ENCODE data around the gene DCBLD2. TPM values are rescaled to one million over a fixed set of nuclear protein-coding genes. Genes with fewer than 3 reads are reported as not detected.

The DCBLD2 gene
- total RNA-seq (2021): 83.1 and 112 TPM in 2 replicates
- Bru-seq, nascent RNA: percentile 97 among the genes with signal in this experiment
- BruChase-seq, experiment 1, labeled RNA remaining after a 2-hour chase: percentile 94 among the genes with signal in this experiment
- percentile 95 among the genes with signal in this experiment for BruChase-seq, experiment 2, labeled RNA remaining after a 6-hour chase
- long read RNA-seq, full-length matches to known transcripts: 53 of 140 reads
- long read RNA-seq, partial matches to known transcripts: 21 of 140 reads
- long read RNA-seq, other reads (novel, unspliced or antisense): 66 of 140 reads

- Histone ChIP-seq H3F3A (ENCODE audit: insufficient read depth, low read depth) (peaks cover 14% of the 10 kb centered on the region), H3K9me2 (ENCODE audit: insufficient read depth) (no peaks in the 10 kb centered on the region; the same call in 1 of the 2 replicates), H2AFZ (peak within 1 kb of the TSS; percentile 94), H3K36me3 (ENCODE audit: low read depth) (peaks cover 19% of the 10 kb centered on the region), H4K20me1 (ENCODE audit: insufficient read depth) (no peaks in the 10 kb centered on the region), H3K79me2 (ENCODE audit: low read depth) (peaks cover 52% of the 10 kb centered on the region), H3K27ac (peak within 1 kb of the TSS; percentile 54), H3K4me1 (replicated peaks; ENCODE audit: insufficient read depth) (peaks cover 47% of the 10 kb centered on the region), H3K9me3 (ENCODE audit: insufficient read depth, low read depth) (peaks cover 4% of the 10 kb centered on the region; the same call in 1 of the 2 replicates), H3K27me3 (ENCODE audit: insufficient read depth, low read depth) (no peaks in the 10 kb centered on the region), H3K4me3 (peak within 1 kb of the TSS; percentile 89), H3K4me2 (peak within 1 kb of the TSS; percentile 80)
- POLR2A ChIA-PET (ENCODE audit: unreplicated experiment): interaction anchor here (0.5 to 1.0 kb wide), 13 partner anchors 13 to 1213 kb away, joined by 3 to 16 read pairs (median 4); no protein-coding TSS in a partner anchor
- intact Hi-C loops (cut with micrococcal nuclease; ENCODE audit: unreplicated experiment): loop anchor here (1.0 to 5.0 kb wide), 5 partner anchors 22 to 929 kb away; partner anchors contain the start of genes CPOX and RIOX2
- TF ChIP-seq CTCF (conservative IDR thresholded peaks at IDR 0.05) (no peak), EZH2 (IDR thresholded peaks at IDR 0.05; ENCODE audit: low read depth) (no peak)
- no TSS peak for BruUV-seq (replicated peaks)
- CTCF ChIA-PET: interaction anchor here (0.6 to 1.2 kb wide), 6 partner anchors 9 to 272 kb away, joined by 3 to 14 read pairs (median 4); no protein-coding TSS in a partner anchor
- DNase-seq: peak; percentile 99 to 100
Observed at GRCh38 chr3:98901392-98902350, at the start of gene DCBLD2. Gene DCBLD2 (minus strand): TSS chr3:98901695. CDS start chr3:98901326, 369 bp downstream.

GRCh38 chr3:98945666-98946065, 44.2 kb upstream of the DCBLD2 start:
- Histone ChIP-seq H4K20me1 (ENCODE audit: insufficient read depth) (no peaks in the 10 kb centered on the region), H3K9me3 (ENCODE audit: insufficient read depth, low read depth) (peaks cover 4% of the 10 kb centered on the region), H3K4me3 (no peak overlapping the region), H3F3A (ENCODE audit: insufficient read depth, low read depth) (no peaks in the 10 kb centered on the region), H3K36me3 (ENCODE audit: low read depth) (no peaks in the 10 kb centered on the region), H3K27ac (no peak overlapping the region), H2AFZ (no peak overlapping the region), H3K79me2 (ENCODE audit: low read depth) (no peaks in the 10 kb centered on the region), H3K27me3 (ENCODE audit: insufficient read depth, low read depth) (no peaks in the 10 kb centered on the region), H3K4me1 (replicated peaks; ENCODE audit: insufficient read depth) (no peaks in the 10 kb centered on the region), H3K9me2 (ENCODE audit: insufficient read depth) (no peaks in the 10 kb centered on the region), H3K4me2 (no peak overlapping the region)
- DNase-seq: no peak
- intact Hi-C loops (cut with micrococcal nuclease; ENCODE audit: unreplicated experiment): no loop called here
- POLR2A ChIA-PET (ENCODE audit: unreplicated experiment): interaction anchor here (0.6 kb wide), 2 partner anchors 18 to 432 kb away, joined by 4 to 5 read pairs; no protein-coding TSS in a partner anchor
- TF ChIP-seq EZH2 (IDR thresholded peaks at IDR 0.05; ENCODE audit: low read depth) (no peak), CTCF (conservative IDR thresholded peaks at IDR 0.05) (no peak)
- CTCF ChIA-PET: no interaction called here
- BruUV-seq (replicated peaks): no TSS peak

GRCh38 chr3:98945101-98945524, 43.6 kb upstream of the DCBLD2 start:
- H3K27ac ChIP-seq: no peak overlapping the region
- no peak overlapping the region; the same call in 1 of the 2 replicates for H2AFZ ChIP-seq
- H3K36me3 ChIP-seq (ENCODE audit: low read depth): no peaks in the 10 kb centered on the region
- intact Hi-C loops (cut with micrococcal nuclease; ENCODE audit: unreplicated experiment): no loop called here
- no peaks in the 10 kb centered on the region for H3K4me1 ChIP-seq (replicated peaks; ENCODE audit: insufficient read depth)
- no peaks in the 10 kb centered on the region for H3K27me3 ChIP-seq (ENCODE audit: insufficient read depth, low read depth)
- no peak for DNase-seq
- POLR2A ChIA-PET (ENCODE audit: unreplicated experiment): interaction anchor here (0.6 kb wide), 1 partner anchor 19 kb away, joined by 4 read pairs; no protein-coding TSS in a partner anchor
- no peak overlapping the region for H3K4me3 ChIP-seq
- H3K9me2 ChIP-seq (ENCODE audit: insufficient read depth): no peaks in the 10 kb centered on the region
- BruUV-seq (replicated peaks): no TSS peak
- H4K20me1 ChIP-seq (ENCODE audit: insufficient read depth): no peaks in the 10 kb centered on the region
- no peaks in the 10 kb centered on the region for H3K79me2 ChIP-seq (ENCODE audit: low read depth)
- TF ChIP-seq EZH2 (IDR thresholded peaks at IDR 0.05; ENCODE audit: low read depth) (no peak), CTCF (conservative IDR thresholded peaks at IDR 0.05) (no peak)
- H3F3A ChIP-seq (ENCODE audit: insufficient read depth, low read depth): no peaks in the 10 kb centered on the region
- H3K4me2 ChIP-seq: no peak overlapping the region
- CTCF ChIA-PET: no interaction called here
- H3K9me3 ChIP-seq (ENCODE audit: insufficient read depth, low read depth): peaks cover 4% of the 10 kb centered on the region
